ENCODE data around the gene NPR2.

Gene NPR2

GRCh38 chr9:35814841-35815543 lies 23.6 kb downstream of the NPR2 start, which contains the start of gene HINT2:
HINT2 (minus strand) TSS chr9:35815042; CDS start chr9:35814979, 63 bp downstream.
- WGBS (ENCODE audit: insufficient coverage, insufficient read length), result no CpG with 5 or more reads among the region's 52 CpGs
- H3K36me3 ChIP-seq (ENCODE audit: control insufficient read depth, insufficient read depth, low read length), result no peaks in the 10 kb centered on the region
- H3K27ac ChIP-seq (ENCODE audit: low read length), result no peak within 1 kb of the TSS
- peaks cover 4% of the 10 kb centered on the region; the same call in 1 of the 2 replicates for H3K4me1 ChIP-seq (ENCODE audit: control insufficient read depth, insufficient read depth, low read length)
- peak within 1 kb of the TSS; percentile 99 for H3K4me3 ChIP-seq (ENCODE audit: low read length)
- no peak for DNase-seq (ENCODE audit: low read depth, low spot score)
- H3K9me3 ChIP-seq (ENCODE audit: control insufficient read depth, insufficient read depth, low read length), result no peaks in the 10 kb centered on the region
- H3K27me3 ChIP-seq (ENCODE audit: control insufficient read depth, insufficient read depth, low read length), result no peaks in the 10 kb centered on the region

- Histone ChIP-seq H3K27ac (ENCODE audit: low read length) (no peak overlapping the region), H3K36me3 (ENCODE audit: control insufficient read depth, insufficient read depth, low read length) (no peaks in the 10 kb centered on the region), H3K4me3 (ENCODE audit: low read length) (no peak overlapping the region), H3K4me1 (ENCODE audit: control insufficient read depth, insufficient read depth, low read length) (peaks cover 4% of the 10 kb centered on the region; the same call in 1 of the 2 replicates), H3K27me3 (ENCODE audit: control insufficient read depth, insufficient read depth, low read length) (no peaks in the 10 kb centered on the region), H3K9me3 (ENCODE audit: control insufficient read depth, insufficient read depth, low read length) (no peaks in the 10 kb centered on the region)
- WGBS (ENCODE audit: insufficient coverage, insufficient read length), result no CpG with 5 or more reads among the region's 1 CpG
- no peak for DNase-seq (ENCODE audit: low read depth, low spot score)
Observed at GRCh38 chr9:35816708-35817107, 25.3 kb downstream of the NPR2 start.

- Histone ChIP-seq H3K27ac (ENCODE audit: low read length) (no peak overlapping the region), H3K9me3 (ENCODE audit: control insufficient read depth, insufficient read depth, low read length) (no peaks in the 10 kb centered on the region), H3K4me1 (ENCODE audit: control insufficient read depth, insufficient read depth, low read length) (peaks cover 4% of the 10 kb centered on the region; the same call in 1 of the 2 replicates), H3K4me3 (ENCODE audit: low read length) (no peak overlapping the region), H3K36me3 (ENCODE audit: control insufficient read depth, insufficient read depth, low read length) (no peaks in the 10 kb centered on the region), H3K27me3 (ENCODE audit: control insufficient read depth, insufficient read depth, low read length) (no peaks in the 10 kb centered on the region)
- WGBS (ENCODE audit: insufficient coverage, insufficient read length), result no CpG with 5 or more reads among the region's 3 CpGs
- DNase-seq (ENCODE audit: low read depth, low spot score), result no peak
Observed at GRCh38 chr9:35818341-35818740, 26.9 kb downstream of the NPR2 start.

GRCh38 chr9:35820076-35820475 lies 28.7 kb downstream of the NPR2 start:
- no peak for DNase-seq (ENCODE audit: low read depth, low spot score)
- Histone ChIP-seq H3K4me1 (ENCODE audit: control insufficient read depth, insufficient read depth, low read length) (peaks cover 1% of the 10 kb centered on the region; the same call in 1 of the 2 replicates), H3K27ac (ENCODE audit: low read length) (no peak overlapping the region), H3K4me3 (ENCODE audit: low read length) (no peak overlapping the region), H3K27me3 (ENCODE audit: control insufficient read depth, insufficient read depth, low read length) (no peaks in the 10 kb centered on the region), H3K9me3 (ENCODE audit: control insufficient read depth, insufficient read depth, low read length) (no peaks in the 10 kb centered on the region), H3K36me3 (ENCODE audit: control insufficient read depth, insufficient read depth, low read length) (no peaks in the 10 kb centered on the region)

- no peak overlapping the region for H3K4me3 ChIP-seq (ENCODE audit: low read length)
- peaks cover 1% of the 10 kb centered on the region; the same call in 1 of the 2 replicates for H3K4me1 ChIP-seq (ENCODE audit: control insufficient read depth, insufficient read depth, low read length)
- DNase-seq (ENCODE audit: low read depth, low spot score), result no peak
- H3K27me3 ChIP-seq (ENCODE audit: control insufficient read depth, insufficient read depth, low read length), result no peaks in the 10 kb centered on the region
- no peaks in the 10 kb centered on the region for H3K9me3 ChIP-seq (ENCODE audit: control insufficient read depth, insufficient read depth, low read length)
- no peaks in the 10 kb centered on the region for H3K36me3 ChIP-seq (ENCODE audit: control insufficient read depth, insufficient read depth, low read length)
- H3K27ac ChIP-seq (ENCODE audit: low read length), result no peak overlapping the region
Observed at GRCh38 chr9:35822926-35823325, 31.5 kb downstream of the NPR2 start.

GRCh38 chr9:35826071-35826701 lies 34.8 kb downstream of the NPR2 start:
- no peak for DNase-seq (ENCODE audit: low read depth, low spot score)
- H3K36me3 ChIP-seq (ENCODE audit: control insufficient read depth, insufficient read depth, low read length), result no peaks in the 10 kb centered on the region
- no peaks in the 10 kb centered on the region for H3K27me3 ChIP-seq (ENCODE audit: control insufficient read depth, insufficient read depth, low read length)
- no CpG with 5 or more reads among the region's 4 CpGs for WGBS (ENCODE audit: insufficient coverage, insufficient read length)
- no peak overlapping the region for H3K4me3 ChIP-seq (ENCODE audit: low read length)
- no peak overlapping the region for H3K27ac ChIP-seq (ENCODE audit: low read length)
- no peaks in the 10 kb centered on the region for H3K9me3 ChIP-seq (ENCODE audit: control insufficient read depth, insufficient read depth, low read length)
- peaks cover 1% of the 10 kb centered on the region; the same call in 1 of the 2 replicates for H3K4me1 ChIP-seq (ENCODE audit: control insufficient read depth, insufficient read depth, low read length)

GRCh38 chr9:35827486-35827885 lies 36.1 kb downstream of the NPR2 start:
- WGBS (ENCODE audit: insufficient coverage, insufficient read length), result no CpG with 5 or more reads among the region's 3 CpGs
- H3K27ac ChIP-seq (ENCODE audit: low read length), result no peak overlapping the region

GRCh38 chr9:35828716-35829083 lies 37.3 kb downstream of the NPR2 start, which contains the start of gene FAM221B:
FAM221B (minus strand) TSS chr9:35828732; CDS start chr9:35826161, 2,571 bp downstream.
- no peaks in the 10 kb centered on the region for H3K27me3 ChIP-seq (ENCODE audit: control insufficient read depth, insufficient read depth, low read length)
- no peak within 1 kb of the TSS for H3K27ac ChIP-seq (ENCODE audit: low read length)
- H3K4me3 ChIP-seq (ENCODE audit: low read length), result peak within 1 kb of the TSS; percentile 90
- no peaks in the 10 kb centered on the region for H3K9me3 ChIP-seq (ENCODE audit: control insufficient read depth, insufficient read depth, low read length)
- no peak for DNase-seq (ENCODE audit: low read depth, low spot score)
- no peaks in the 10 kb centered on the region for H3K36me3 ChIP-seq (ENCODE audit: control insufficient read depth, insufficient read depth, low read length)
- WGBS (ENCODE audit: insufficient coverage, insufficient read length), result no CpG with 5 or more reads among the region's 21 CpGs
- H3K4me1 ChIP-seq (ENCODE audit: control insufficient read depth, insufficient read depth, low read length), result peaks cover 1% of the 10 kb centered on the region; the same call in 1 of the 2 replicates

More at GRCh38 chr9:35827486-35827885, 36.1 kb downstream of the NPR2 start:
- peaks cover 1% of the 10 kb centered on the region; the same call in 1 of the 2 replicates for H3K4me1 ChIP-seq (ENCODE audit: control insufficient read depth, insufficient read depth, low read length)
- H3K27me3 ChIP-seq (ENCODE audit: control insufficient read depth, insufficient read depth, low read length), result no peaks in the 10 kb centered on the region
- no peak for DNase-seq (ENCODE audit: low read depth, low spot score)
- no peaks in the 10 kb centered on the region for H3K9me3 ChIP-seq (ENCODE audit: control insufficient read depth, insufficient read depth, low read length)
- H3K36me3 ChIP-seq (ENCODE audit: control insufficient read depth, insufficient read depth, low read length), result no peaks in the 10 kb centered on the region
- no peak overlapping the region for H3K4me3 ChIP-seq (ENCODE audit: low read length)

GRCh38 chr9:35829084-35829763 lies 37.8 kb downstream of the NPR2 start, which contains the start of gene TMEM8B:
TMEM8B (plus strand) TSS chr9:35829228; CDS start chr9:35829448, 220 bp downstream.
- Histone ChIP-seq H3K4me1 (ENCODE audit: control insufficient read depth, insufficient read depth, low read length) (no peaks in the 10 kb centered on the region; the same call in 1 of the 2 replicates), H3K27ac (ENCODE audit: low read length) (no peak within 1 kb of the TSS), H3K36me3 (ENCODE audit: control insufficient read depth, insufficient read depth, low read length) (no peaks in the 10 kb centered on the region), H3K9me3 (ENCODE audit: control insufficient read depth, insufficient read depth, low read length) (no peaks in the 10 kb centered on the region), H3K4me3 (ENCODE audit: low read length) (peak within 1 kb of the TSS; percentile 90), H3K27me3 (ENCODE audit: control insufficient read depth, insufficient read depth, low read length) (no peaks in the 10 kb centered on the region)
- WGBS (ENCODE audit: insufficient coverage, insufficient read length), result no CpG with 5 or more reads among the region's 53 CpGs
- no peak for DNase-seq (ENCODE audit: low read depth, low spot score)

- WGBS (ENCODE audit: insufficient coverage, insufficient read length), result no CpG with 5 or more reads among the region's 2 CpGs
- no peaks in the 10 kb centered on the region for H3K36me3 ChIP-seq (ENCODE audit: control insufficient read depth, insufficient read depth, low read length)
- no peaks in the 10 kb centered on the region for H3K27me3 ChIP-seq (ENCODE audit: control insufficient read depth, insufficient read depth, low read length)
- no peak overlapping the region for H3K27ac ChIP-seq (ENCODE audit: low read length)
- no peaks in the 10 kb centered on the region; the same call in 1 of the 2 replicates for H3K4me1 ChIP-seq (ENCODE audit: control insufficient read depth, insufficient read depth, low read length)
- H3K4me3 ChIP-seq (ENCODE audit: low read length), result peak overlapping the region; percentile 90; the same call in 1 of the 2 replicates
- no peak for DNase-seq (ENCODE audit: low read depth, low spot score)
- no peaks in the 10 kb centered on the region for H3K9me3 ChIP-seq (ENCODE audit: control insufficient read depth, insufficient read depth, low read length)
Observed at GRCh38 chr9:35829764-35830096, 38.3 kb downstream of the NPR2 start.
